Mammary epithelial cell (primary cell): ENCODE results near the gene ZNF317.

ENCODE experiments used
- EZH2 ChIP-seq: IDR thresholded peaks from 2 replicates; pipeline ENCODE4 v1.6.1; 2012; ENCODE audit warnings: low read length, inconsistent platforms, borderline replicate concordance
- TF ChIP-seq, protein P1 (sequence below), 2 donors: IDR thresholded peaks in 1 of 2; conservative IDR thresholded peaks in 1 of 2; 2 replicates each; pipeline ENCODE4 v1.5.1; 2011 to 2012; ENCODE audit warnings: inconsistent platforms in 2 of 2, low read length in 2 of 2, mild to moderate bottlenecking in 2 of 2, control low read depth in 1 of 2, low read depth in 1 of 2; ENCODE audit not compliant: insufficient read depth in 1 of 2; ENCODE audit errors: extremely low read depth in 1 of 2

DNA sequence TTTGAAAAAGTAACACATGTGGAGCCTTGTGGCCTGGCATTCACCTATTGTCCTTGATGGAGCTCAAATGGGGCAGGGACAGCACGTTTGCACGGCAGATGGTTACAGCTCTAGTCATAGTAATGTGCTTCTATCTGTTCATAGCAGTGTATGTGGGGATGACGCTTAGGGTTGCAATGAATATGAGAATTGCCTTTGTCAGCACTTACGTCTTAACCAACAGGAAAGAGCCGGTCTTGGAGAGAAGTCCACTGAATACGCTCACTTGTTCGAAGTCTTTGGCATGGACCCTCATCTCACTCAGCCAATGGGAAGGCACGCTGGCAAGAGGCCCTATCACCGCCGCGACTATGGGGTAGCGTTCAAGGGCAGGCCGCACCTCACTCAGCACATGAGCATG is 19.7 kb downstream of the ZNF317 start:
- TF ChIP-seq, protein P1, sequence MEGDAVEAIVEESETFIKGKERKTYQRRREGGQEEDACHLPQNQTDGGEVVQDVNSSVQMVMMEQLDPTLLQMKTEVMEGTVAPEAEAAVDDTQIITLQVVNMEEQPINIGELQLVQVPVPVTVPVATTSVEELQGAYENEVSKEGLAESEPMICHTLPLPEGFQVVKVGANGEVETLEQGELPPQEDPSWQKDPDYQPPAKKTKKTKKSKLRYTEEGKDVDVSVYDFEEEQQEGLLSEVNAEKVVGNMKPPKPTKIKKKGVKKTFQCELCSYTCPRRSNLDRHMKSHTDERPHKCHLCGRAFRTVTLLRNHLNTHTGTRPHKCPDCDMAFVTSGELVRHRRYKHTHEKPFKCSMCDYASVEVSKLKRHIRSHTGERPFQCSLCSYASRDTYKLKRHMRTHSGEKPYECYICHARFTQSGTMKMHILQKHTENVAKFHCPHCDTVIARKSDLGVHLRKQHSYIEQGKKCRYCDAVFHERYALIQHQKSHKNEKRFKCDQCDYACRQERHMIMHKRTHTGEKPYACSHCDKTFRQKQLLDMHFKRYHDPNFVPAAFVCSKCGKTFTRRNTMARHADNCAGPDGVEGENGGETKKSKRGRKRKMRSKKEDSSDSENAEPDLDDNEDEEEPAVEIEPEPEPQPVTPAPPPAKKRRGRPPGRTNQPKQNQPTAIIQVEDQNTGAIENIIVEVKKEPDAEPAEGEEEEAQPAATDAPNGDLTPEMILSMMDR (conservative IDR thresholded peaks at IDR 0.05 in 1 of 2, IDR thresholded peaks at IDR 0.05 in 1 of 2; ENCODE audit: extremely low read depth in 1 of 2, insufficient read depth in 1 of 2, low read depth in 1 of 2, low read length in 2 of 2): no peak
- TF ChIP-seq EZH2: no peak
